ENCODE results near the gene OASL.

OASL gene

GRCh38 chr12:121030576-121031212 is 8.4 kb downstream of the OASL start:
- POLR2A ChIA-PET, result no interaction called here
- no peak for DNase-seq (ENCODE audit: extremely low spot score)
- CTCF ChIA-PET, result no interaction called here
- TF ChIP-seq FOXK2 (IDR thresholded peaks at IDR 0.05), result no peak

- POLR2A ChIA-PET, result no interaction called here
- DNase-seq (ENCODE audit: extremely low spot score), result peak; percentile 37
- CTCF ChIA-PET, result interaction anchor here (0.6 to 0.7 kb wide), 4 partner anchors 22 to 798 kb away, joined by 3 to 5 read pairs (median 4); no protein-coding TSS in a partner anchor
- TF ChIP-seq PKNOX1 (IDR thresholded peaks at IDR 0.05) (no peak), FOXM1 (IDR thresholded peaks at IDR 0.05; ENCODE audit: borderline replicate concordance) (no peak), NFRKB (IDR thresholded peaks at IDR 0.05) (no peak), ZNF384 (IDR thresholded peaks at IDR 0.05) (no peak), TARDBP (IDR thresholded peaks at IDR 0.05) (no peak), FOXA1 (IDR thresholded peaks at IDR 0.05) (no peak), L3MBTL2 (conservative IDR thresholded peaks at IDR 0.05) (no peak), ARNT (IDR thresholded peaks at IDR 0.05) (no peak), SP1 (IDR thresholded peaks at IDR 0.05) (no peak), SUZ12 (IDR thresholded peaks at IDR 0.05) (no peak), ELF4 (IDR thresholded peaks at IDR 0.05) (no peak), LEF1 (IDR thresholded peaks at IDR 0.05; ENCODE audit: borderline replicate concordance) (no peak), FOXK2 (IDR thresholded peaks at IDR 0.05) (no peak), HDGF (IDR thresholded peaks at IDR 0.05; ENCODE audit: borderline replicate concordance) (no peak), BHLHE40 (IDR thresholded peaks at IDR 0.05; ENCODE audit: borderline replicate concordance) (no peak), CTBP1 (IDR thresholded peaks at IDR 0.05; ENCODE audit: borderline replicate concordance) (no peak)
Measured at GRCh38 chr12:121026274-121027045, 12.6 kb downstream of the OASL start.

DNA sequence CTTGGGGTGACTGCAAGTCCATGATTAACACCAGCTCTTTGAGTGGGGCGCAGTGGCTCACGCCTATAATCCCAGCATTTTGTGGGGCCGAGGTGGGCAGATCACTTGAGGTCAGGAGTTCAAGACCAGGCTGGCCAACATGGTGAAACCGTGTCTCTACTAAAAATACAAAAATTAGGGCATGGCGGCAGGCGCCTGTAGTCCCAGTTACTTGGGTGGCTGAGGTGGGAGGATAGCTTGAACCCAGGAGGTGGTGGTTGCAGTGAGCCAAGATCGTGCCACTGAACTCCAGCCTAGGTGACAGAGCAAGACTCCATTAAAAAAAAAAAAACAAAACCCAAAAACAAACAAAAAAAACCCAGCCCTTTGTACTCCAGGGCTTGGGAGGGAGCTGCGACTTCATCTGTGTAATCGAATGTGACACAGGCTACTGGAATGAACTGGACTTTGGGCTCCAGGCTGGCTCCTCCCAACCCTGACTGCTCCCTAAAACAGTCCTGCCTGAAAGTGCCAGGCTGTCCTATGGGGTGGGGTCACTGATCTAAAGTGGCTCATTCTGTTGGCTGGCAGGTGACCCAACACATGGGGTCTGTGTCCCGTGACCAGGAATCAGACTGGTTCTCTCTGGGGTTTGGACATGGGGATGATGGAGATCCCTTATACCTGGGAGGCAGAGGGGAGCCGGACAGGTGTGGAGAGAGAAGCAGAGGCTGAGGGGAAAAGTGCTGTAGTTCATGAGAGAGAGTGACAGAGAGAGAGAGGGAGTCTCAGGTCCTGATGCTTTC is 13.4 kb downstream of the OASL start:
- DNase-seq (ENCODE audit: extremely low spot score), result no peak
- CTCF ChIA-PET, result interaction anchor here (0.6 kb wide), 1 partner anchor 21 kb away, joined by 3 read pairs; no protein-coding TSS in a partner anchor
- TF ChIP-seq L3MBTL2 (conservative IDR thresholded peaks at IDR 0.05) (no peak), CTBP1 (IDR thresholded peaks at IDR 0.05; ENCODE audit: borderline replicate concordance) (no peak), SP1 (IDR thresholded peaks at IDR 0.05) (no peak), ARNT (IDR thresholded peaks at IDR 0.05) (no peak), NFRKB (IDR thresholded peaks at IDR 0.05) (no peak), BHLHE40 (IDR thresholded peaks at IDR 0.05; ENCODE audit: borderline replicate concordance) (no peak), FOXK2 (IDR thresholded peaks at IDR 0.05) (no peak), FOXM1 (IDR thresholded peaks at IDR 0.05; ENCODE audit: borderline replicate concordance) (no peak), SUZ12 (IDR thresholded peaks at IDR 0.05) (no peak), ELF4 (IDR thresholded peaks at IDR 0.05) (no peak)
- POLR2A ChIA-PET, result no interaction called here

DNA sequence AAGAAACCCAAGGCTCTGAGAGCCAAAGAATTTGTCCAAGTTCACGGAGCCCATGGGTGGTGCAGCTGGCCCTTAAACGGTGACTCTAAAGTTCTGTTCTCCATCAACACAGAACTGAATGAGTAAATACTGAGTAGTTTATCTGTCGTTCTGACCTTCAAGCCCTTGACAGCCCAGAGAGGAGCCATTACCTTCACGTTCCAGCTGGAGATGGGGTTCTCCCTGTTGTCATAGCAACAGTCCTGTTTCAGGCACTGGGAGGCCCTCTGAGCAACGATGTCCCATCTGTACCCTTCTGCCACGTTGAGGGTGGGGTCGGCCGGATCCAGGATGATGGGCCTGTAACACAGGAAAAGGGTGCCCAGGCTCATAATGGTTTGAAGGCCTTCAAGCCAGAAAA is 15.2 kb downstream of the OASL start:
- no peak for TF ChIP-seq ZNF384 (IDR thresholded peaks at IDR 0.05)
- no peak for TF ChIP-seq SUZ12 (IDR thresholded peaks at IDR 0.05)
- TF ChIP-seq L3MBTL2 (conservative IDR thresholded peaks at IDR 0.05), result no peak
- ChIA-PET CTCF (no interaction called here), POLR2A (no interaction called here)

GRCh38 chr12:121022713-121023112 is 16.3 kb downstream of the OASL start:
- ChIA-PET CTCF (no interaction called here), POLR2A (no interaction called here)
- TF ChIP-seq ARNT (IDR thresholded peaks at IDR 0.05), result no peak
- no peak for TF ChIP-seq SP1 (IDR thresholded peaks at IDR 0.05)
- no peak for TF ChIP-seq LEF1 (IDR thresholded peaks at IDR 0.05; ENCODE audit: borderline replicate concordance)
- no peak for TF ChIP-seq L3MBTL2 (conservative IDR thresholded peaks at IDR 0.05)
- no peak for TF ChIP-seq ELF4 (IDR thresholded peaks at IDR 0.05)
- no peak for TF ChIP-seq FOXM1 (IDR thresholded peaks at IDR 0.05; ENCODE audit: borderline replicate concordance)
- no peak for TF ChIP-seq FOXK2 (IDR thresholded peaks at IDR 0.05)
- TF ChIP-seq HDGF (IDR thresholded peaks at IDR 0.05; ENCODE audit: borderline replicate concordance), result no peak
- TF ChIP-seq ZNF384 (IDR thresholded peaks at IDR 0.05), result no peak
- TF ChIP-seq CTBP1 (IDR thresholded peaks at IDR 0.05; ENCODE audit: borderline replicate concordance), result no peak
- TF ChIP-seq BHLHE40 (IDR thresholded peaks at IDR 0.05; ENCODE audit: borderline replicate concordance), result no peak
- TF ChIP-seq SUZ12 (IDR thresholded peaks at IDR 0.05), result no peak
- no peak for TF ChIP-seq TARDBP (IDR thresholded peaks at IDR 0.05)
- TF ChIP-seq NFRKB (IDR thresholded peaks at IDR 0.05), result no peak
- TF ChIP-seq PKNOX1 (IDR thresholded peaks at IDR 0.05), result no peak
- no peak for TF ChIP-seq FOXA1 (IDR thresholded peaks at IDR 0.05)
- no peak for DNase-seq (ENCODE audit: extremely low spot score)

More for the DNA sequence above, 15.2 kb downstream of the OASL start:
- no peak for DNase-seq (ENCODE audit: extremely low spot score)

DNA sequence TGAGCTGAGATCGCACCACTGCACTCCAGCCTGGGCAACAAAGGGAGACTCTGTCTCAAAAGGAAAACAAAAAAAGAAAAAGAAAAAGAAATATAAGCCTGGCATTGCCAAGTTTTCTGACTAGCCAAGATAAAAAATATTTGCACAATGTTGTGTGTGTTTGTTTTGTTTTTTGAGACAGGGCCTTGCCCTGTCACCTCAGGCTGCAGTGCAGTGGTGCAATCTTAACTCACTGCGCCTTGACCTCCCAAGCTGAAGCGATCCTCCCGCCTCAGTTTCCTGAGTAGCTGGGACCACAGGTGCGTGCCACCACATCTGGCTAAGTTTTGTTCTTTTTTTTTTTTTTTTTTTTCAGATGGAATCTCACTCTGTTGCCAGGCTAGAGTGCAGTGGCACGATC is 17.3 kb downstream of the OASL start:
- TF ChIP-seq PKNOX1 (IDR thresholded peaks at IDR 0.05) (no peak), LEF1 (IDR thresholded peaks at IDR 0.05; ENCODE audit: borderline replicate concordance) (no peak), L3MBTL2 (conservative IDR thresholded peaks at IDR 0.05) (no peak), ARNT (IDR thresholded peaks at IDR 0.05) (no peak), CTBP1 (IDR thresholded peaks at IDR 0.05; ENCODE audit: borderline replicate concordance) (no peak), FOXM1 (IDR thresholded peaks at IDR 0.05; ENCODE audit: borderline replicate concordance) (no peak), TARDBP (IDR thresholded peaks at IDR 0.05) (no peak), SP1 (IDR thresholded peaks at IDR 0.05) (no peak), NFRKB (IDR thresholded peaks at IDR 0.05) (no peak), HDGF (IDR thresholded peaks at IDR 0.05; ENCODE audit: borderline replicate concordance) (no peak), FOXA1 (IDR thresholded peaks at IDR 0.05) (no peak), ELF4 (IDR thresholded peaks at IDR 0.05) (no peak), FOXK2 (IDR thresholded peaks at IDR 0.05) (no peak), BHLHE40 (IDR thresholded peaks at IDR 0.05; ENCODE audit: borderline replicate concordance) (no peak), SUZ12 (IDR thresholded peaks at IDR 0.05) (no peak), ZNF384 (IDR thresholded peaks at IDR 0.05) (no peak)
- CTCF ChIA-PET, result no interaction called here
- DNase-seq (ENCODE audit: extremely low spot score), result no peak
- POLR2A ChIA-PET, result no interaction called here

Measured in HEK293T (cell line).